ENCODE results near the gene TMEM175.
A peak's percentile ranks its signal among the peaks of the same experiment; 100 is the strongest.

Gene TMEM175

DNA sequence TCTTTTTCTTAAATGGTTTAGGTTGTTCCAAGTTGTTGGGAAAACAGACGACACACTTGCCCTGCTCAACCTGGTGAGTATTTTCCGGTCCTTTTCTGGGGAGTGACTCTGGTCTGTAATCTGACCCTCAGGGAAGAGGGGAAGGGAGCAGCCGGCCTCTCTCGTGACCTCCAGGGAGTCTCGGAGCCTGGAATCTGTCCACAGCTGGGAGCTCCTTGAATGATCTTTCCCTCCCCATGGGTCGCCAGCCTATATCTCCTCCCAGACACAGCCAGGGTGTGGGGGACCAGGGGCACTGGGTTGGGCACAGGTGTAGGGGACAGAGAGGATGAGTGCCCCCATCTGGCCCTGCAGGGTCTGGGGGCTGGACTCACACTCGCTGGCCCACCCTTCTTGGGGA is 18.9 kb downstream of the TMEM175 start:
- DNase-seq (ENCODE audit: low spot score in 2 of 2) (no peak), ATAC-seq (ENCODE audit: low read depth) (no peak)
- Mint-ChIP-seq H3K4me1 (peaks cover 9% of the 10 kb centered on the region), H3K4me3 (no peak overlapping the region), H3K36me3 (peaks cover 15% of the 10 kb centered on the region), H3K27me3 (no peaks in the 10 kb centered on the region), H3K9me3 (no peaks in the 10 kb centered on the region), H3K27ac (no peak overlapping the region)

DNA sequence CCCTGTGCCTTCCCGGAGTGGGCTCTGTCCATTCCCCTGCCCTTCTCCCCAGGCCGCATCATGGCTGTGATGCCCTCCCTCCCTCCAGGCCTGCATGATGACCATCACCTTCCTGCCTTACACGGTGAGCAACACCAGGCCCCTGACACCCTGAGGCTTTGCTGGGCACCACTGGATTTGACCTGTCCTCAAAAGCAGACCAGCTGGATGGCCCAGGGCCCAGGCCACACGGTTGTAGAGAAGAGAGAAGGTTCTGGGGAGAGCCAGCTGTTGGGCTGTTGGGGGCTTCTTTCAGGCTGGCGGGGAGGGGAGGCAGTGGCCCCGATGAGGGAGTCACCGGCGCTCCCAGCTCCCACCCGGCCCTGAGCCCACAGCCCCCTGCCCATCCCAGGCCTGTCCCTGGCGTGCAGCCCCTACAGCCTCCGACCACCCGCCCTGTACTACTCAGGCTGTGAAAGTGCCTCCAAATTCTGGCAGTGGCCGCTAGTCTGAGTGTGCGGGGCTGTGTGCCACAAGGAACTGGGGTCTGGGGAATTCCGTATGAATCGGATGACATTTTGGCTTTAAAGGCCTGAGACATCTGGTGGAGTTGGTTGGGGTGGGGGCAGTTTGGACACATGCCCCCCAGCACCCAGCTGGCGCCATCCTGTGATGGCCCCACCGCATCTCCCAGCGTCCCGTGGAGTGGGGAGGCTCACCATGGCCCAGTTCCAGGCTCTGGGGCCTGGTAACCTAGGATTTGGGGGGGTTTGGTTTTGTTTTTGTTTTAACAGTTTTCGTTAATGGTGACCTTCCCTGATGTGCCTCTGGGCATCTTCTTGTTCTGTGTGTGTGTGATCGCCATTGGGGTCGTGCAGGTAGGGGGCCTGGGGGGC is 19.6 kb downstream of the TMEM175 start:
- Mint-ChIP-seq H3K36me3 (peaks cover 18% of the 10 kb centered on the region), H3K9me3 (no peaks in the 10 kb centered on the region), H3K27ac (peak overlapping the region; percentile 25), H3K4me3 (no peak overlapping the region), H3K4me1 (peaks cover 9% of the 10 kb centered on the region), H3K27me3 (no peaks in the 10 kb centered on the region)
- DNase-seq (ENCODE audit: low spot score in 2 of 2) = no peak
- no peak for ATAC-seq (ENCODE audit: low read depth)

DNA sequence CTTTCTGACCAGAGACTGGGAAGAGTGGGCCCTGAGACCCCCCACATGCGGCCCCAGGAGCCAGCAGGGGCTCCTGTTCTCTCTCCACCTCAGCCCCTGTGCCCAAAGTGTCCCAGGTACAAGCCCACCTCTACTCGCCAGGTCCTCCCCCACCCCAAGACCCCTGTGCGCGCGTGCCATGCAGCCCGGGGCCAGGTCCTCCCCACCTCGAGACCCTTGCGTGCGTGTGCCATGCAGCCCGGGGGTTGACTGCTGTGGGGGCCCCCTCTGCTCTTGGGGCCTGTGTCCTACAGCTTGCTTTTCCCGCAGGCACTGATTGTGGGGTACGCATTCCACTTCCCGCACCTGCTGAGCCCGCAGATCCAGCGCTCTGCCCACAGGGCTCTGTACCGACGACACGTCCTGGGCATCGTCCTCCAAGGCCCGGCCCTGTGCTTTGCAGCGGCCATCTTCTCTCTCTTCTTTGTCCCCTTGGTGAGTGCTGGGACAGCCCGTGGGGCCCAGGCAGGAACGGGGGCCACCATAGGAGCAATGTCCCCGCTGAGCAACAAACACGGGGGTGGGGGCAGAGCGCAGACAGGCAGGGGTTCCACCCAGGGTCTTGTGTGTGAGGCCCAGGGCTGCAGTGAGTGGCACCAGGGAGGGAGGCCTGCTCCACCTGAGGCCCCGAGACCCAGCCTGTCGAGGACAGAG is 20.8 kb downstream of the TMEM175 start:
- Mint-ChIP-seq H3K27me3 (no peaks in the 10 kb centered on the region), H3K4me1 (peaks cover 7% of the 10 kb centered on the region), H3K4me3 (no peak overlapping the region), H3K9me3 (no peaks in the 10 kb centered on the region), H3K27ac (no peak overlapping the region), H3K36me3 (peaks cover 25% of the 10 kb centered on the region)
- ATAC-seq (ENCODE audit: low read depth) = no peak
- no peak for DNase-seq (ENCODE audit: low spot score in 2 of 2)

DNA sequence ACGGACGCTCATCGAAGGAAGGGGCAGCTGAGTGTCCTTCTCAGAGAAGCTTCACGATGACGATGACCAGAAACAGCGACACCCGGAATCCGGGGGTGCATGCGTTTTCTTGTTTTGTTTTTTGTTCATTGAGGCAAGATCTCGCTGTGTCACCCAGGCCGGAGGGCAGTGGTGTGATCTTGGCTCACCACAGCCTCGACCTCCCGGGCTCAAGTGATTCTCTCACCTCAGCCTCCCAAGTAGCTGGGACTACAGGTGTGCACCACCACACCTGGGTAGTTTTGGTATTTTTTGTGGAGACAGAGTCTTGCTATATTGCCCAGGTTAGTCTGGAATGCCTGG is 21.3 kb downstream of the TMEM175 start:
- peaks cover 26% of the 10 kb centered on the region for H3K36me3 Mint-ChIP-seq
- ATAC-seq (ENCODE audit: low read depth) = no peak
- no peak for DNase-seq (ENCODE audit: low spot score in 2 of 2)
- peaks cover 7% of the 10 kb centered on the region for H3K4me1 Mint-ChIP-seq
- H3K27ac Mint-ChIP-seq = no peak overlapping the region
- no peaks in the 10 kb centered on the region for H3K27me3 Mint-ChIP-seq
- no peak overlapping the region for H3K4me3 Mint-ChIP-seq
- H3K9me3 Mint-ChIP-seq = no peaks in the 10 kb centered on the region

DNA sequence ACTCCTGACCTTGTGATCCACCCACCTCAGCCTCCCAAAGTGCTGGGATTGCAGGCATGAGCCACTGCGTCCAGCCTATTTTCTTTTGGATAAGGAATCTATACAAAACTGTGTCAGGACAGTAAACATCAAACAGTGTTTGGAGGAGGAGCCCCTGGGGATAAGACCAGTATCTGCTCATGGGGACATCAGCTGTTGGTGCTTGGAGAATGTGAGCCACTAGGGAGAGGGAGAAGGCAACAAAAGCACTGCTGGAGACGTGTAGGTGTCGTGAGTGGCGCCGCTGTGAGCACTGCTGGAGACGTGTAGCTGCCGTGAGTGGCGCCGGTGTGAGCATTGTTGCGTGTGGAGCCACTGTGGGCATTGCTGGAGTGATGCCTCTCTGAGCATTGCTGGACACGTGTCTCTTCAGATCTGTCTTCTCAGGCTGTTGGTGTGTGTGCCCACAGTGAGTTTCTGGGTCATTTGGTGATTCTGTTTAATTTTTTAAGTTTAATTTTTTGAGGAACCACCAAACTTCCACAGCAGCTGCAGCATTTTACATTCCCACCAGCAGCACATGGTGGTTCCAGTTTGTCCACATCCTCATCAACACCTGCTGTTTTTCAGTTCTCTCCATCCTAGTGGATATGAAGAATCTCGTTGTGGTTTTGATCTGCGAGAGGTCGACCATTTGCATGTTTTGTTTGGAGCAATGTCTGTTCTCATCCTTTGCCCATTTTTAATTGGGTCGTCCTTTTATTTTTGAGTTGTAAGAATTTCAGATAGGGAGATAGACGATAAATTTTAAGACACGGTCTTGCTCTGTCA is 22.2 kb downstream of the TMEM175 start:
- peaks cover 7% of the 10 kb centered on the region for H3K4me1 Mint-ChIP-seq
- DNase-seq (ENCODE audit: low spot score in 2 of 2) (no peak), ATAC-seq (ENCODE audit: low read depth) (no peak)
- H3K9me3 Mint-ChIP-seq = no peaks in the 10 kb centered on the region
- H3K4me3 Mint-ChIP-seq = no peak overlapping the region
- peaks cover 27% of the 10 kb centered on the region for H3K36me3 Mint-ChIP-seq
- no peaks in the 10 kb centered on the region for H3K27me3 Mint-ChIP-seq
- no peak overlapping the region for H3K27ac Mint-ChIP-seq

DNA sequence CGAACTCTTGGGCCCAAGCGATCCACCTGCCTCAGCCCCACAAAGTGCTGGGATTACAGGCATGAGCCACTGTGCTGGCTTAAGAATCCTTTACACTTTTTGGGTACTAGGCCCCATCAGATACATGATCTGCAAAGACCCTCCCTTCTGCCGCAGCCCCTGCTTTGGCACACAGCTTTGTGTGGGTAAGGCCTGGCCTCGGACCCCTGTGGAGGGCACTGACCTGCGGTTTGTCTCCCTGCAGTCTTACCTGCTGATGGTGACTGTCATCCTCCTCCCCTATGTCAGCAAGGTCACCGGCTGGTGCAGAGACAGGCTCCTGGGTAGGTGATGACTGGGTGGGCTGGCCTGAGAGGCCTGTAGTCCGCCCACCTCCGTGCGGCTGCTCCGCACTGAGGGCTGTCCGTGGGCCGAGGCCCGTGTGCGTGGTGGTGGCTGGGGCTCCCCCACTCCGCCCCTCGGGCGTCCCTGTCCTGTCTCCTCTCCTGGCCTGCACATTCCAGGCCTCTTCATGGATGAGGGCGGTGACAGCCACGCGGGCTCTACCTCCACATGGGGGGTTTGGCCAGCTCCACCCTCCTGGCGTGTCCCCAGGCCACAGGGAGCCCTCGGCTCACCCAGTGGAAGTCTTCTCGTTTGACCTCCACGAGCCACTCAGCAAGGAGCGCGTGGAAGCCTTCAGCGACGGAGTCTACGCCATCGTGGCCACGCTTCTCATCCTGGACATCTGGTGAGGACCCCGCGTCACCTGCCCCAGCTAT is 23.1 kb downstream of the TMEM175 start:
- H3K4me1 Mint-ChIP-seq = peaks cover 7% of the 10 kb centered on the region
- no peak for ATAC-seq (ENCODE audit: low read depth)
- peaks cover 27% of the 10 kb centered on the region for H3K36me3 Mint-ChIP-seq
- no peak for DNase-seq (ENCODE audit: low spot score in 2 of 2)
- no peaks in the 10 kb centered on the region for H3K9me3 Mint-ChIP-seq
- no peak overlapping the region for H3K27ac Mint-ChIP-seq
- no peak overlapping the region for H3K4me3 Mint-ChIP-seq
- no peaks in the 10 kb centered on the region for H3K27me3 Mint-ChIP-seq

DNA sequence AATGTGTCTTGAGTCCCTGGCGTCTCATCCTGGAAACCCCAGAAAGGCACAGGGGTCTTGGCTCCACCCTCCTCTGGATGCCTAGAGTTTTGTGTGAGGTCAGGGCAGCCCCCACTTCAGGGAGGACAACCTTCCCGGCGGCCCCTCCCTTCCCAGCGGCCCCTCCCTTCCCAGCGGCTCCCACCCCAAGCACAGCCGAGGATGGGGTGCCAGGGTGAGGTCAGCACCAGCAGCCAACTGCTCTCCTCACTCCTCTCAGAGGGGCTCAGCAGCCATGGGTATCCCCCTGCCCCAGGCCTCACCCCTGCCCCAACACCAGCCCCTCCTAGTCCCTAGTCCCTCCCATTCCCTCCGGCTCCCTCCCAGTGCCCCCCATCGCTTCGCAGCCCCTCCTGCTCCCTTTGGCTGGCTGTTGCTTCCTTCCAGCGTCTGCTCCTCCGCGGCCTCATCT is 23.7 kb downstream of the TMEM175 start:
- no peaks in the 10 kb centered on the region for H3K27me3 Mint-ChIP-seq
- H3K36me3 Mint-ChIP-seq = peaks cover 24% of the 10 kb centered on the region
- no peak for DNase-seq (ENCODE audit: low spot score in 2 of 2)
- H3K9me3 Mint-ChIP-seq = no peaks in the 10 kb centered on the region
- H3K27ac Mint-ChIP-seq = no peak overlapping the region
- no peak overlapping the region for H3K4me3 Mint-ChIP-seq
- ATAC-seq (ENCODE audit: low read depth) = no peak
- H3K4me1 Mint-ChIP-seq = peaks cover 3% of the 10 kb centered on the region

DNA sequence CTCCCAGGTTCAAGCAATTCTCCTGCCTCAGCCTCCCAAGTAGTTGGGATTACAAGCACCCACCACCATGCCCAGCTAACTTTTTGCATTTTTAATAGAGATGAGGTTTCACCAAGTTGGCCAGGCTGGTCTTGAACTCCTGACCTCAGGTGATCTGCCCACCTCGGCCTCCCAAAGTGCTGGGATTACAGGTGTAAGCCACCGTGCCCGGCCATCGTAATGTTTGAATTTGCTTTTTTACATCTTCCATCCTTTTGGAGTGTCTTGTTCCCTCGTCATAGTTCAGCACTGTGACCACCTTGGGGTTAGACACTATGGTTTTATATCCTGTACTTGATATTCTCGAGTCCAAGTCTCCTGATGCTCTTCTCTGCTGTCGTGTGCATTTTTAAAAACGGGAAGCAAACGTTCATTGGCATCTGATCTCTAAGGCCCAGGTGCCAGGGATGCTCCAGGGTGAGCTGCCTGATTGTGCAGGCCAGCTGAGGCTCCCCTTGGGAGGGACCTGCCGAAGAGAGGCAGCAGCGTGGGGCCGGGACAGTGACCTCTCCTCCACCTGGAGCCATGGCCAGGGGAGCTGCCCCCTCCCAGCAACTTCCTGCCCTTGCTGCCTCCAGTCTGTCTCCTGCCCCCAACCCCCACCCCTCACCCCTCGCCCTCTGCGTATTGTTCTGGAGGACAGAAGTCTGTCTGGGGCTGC is 24.4 kb downstream of the TMEM175 start:
- H3K4me3 Mint-ChIP-seq = no peak overlapping the region
- no peaks in the 10 kb centered on the region for H3K27me3 Mint-ChIP-seq
- H3K36me3 Mint-ChIP-seq = peaks cover 22% of the 10 kb centered on the region
- ATAC-seq (ENCODE audit: low read depth) (no peak), DNase-seq (ENCODE audit: low spot score in 2 of 2) (no peak)
- H3K9me3 Mint-ChIP-seq = no peaks in the 10 kb centered on the region
- H3K4me1 Mint-ChIP-seq = peaks cover 3% of the 10 kb centered on the region
- no peak overlapping the region for H3K27ac Mint-ChIP-seq

DNA sequence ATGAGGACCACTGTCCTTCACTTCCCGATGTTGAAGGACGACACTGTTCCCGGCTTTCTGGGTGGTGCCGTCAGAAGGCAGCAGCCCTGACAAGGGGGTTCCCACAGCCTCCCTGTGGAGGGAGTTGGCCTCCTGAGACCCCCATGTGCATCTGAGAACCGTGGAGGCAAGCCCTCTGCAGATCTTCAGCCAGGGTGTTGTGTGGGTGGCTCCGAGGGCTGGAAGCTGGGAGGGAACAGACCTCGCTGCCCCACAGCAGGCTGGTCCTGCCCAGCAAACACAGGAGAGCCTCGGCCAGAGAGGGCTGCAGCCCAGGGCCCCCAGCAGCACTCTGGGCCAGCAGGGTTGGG is 24.9 kb downstream of the TMEM175 start:
- no peak for ATAC-seq (ENCODE audit: low read depth)
- Mint-ChIP-seq H3K27me3 (no peaks in the 10 kb centered on the region), H3K36me3 (peaks cover 22% of the 10 kb centered on the region), H3K9me3 (no peaks in the 10 kb centered on the region), H3K4me3 (no peak overlapping the region), H3K4me1 (peaks cover 6% of the 10 kb centered on the region), H3K27ac (no peak overlapping the region)
- DNase-seq (ENCODE audit: low spot score in 2 of 2) = no peak

DNA sequence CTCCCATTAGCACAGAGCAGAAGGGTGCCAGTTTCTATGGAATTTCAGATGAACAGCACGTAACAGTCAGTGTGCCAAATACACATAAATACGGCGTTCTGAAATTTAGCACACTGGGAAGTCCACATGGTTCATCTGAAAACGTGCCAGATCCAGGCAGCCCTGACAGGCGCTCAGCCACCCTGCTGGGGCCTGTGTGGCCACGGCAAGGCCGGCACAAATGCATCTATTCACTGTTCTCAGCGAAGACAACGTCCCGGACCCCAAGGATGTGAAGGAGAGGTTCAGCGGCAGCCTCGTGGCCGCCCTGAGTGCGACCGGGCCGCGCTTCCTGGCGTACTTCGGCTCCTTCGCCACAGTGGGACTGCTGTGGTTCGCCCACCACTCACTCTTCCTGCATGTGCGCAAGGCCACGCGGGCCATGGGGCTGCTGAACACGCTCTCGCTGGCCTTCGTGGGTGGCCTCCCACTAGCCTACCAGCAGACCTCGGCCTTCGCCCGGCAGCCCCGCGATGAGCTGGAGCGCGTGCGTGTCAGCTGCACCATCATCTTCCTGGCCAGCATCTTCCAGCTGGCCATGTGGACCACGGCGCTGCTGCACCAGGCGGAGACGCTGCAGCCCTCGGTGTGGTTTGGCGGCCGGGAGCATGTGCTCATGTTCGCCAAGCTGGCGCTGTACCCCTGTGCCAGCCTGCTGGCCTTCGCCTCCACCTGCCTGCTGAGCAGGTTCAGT is 25.5 kb downstream of the TMEM175 start:
- no peak for ATAC-seq (ENCODE audit: low read depth)
- no peak for DNase-seq (ENCODE audit: low spot score in 2 of 2)
- Mint-ChIP-seq H3K36me3 (peaks cover 21% of the 10 kb centered on the region), H3K4me3 (no peak overlapping the region), H3K4me1 (peaks cover 4% of the 10 kb centered on the region), H3K27ac (no peak overlapping the region), H3K27me3 (no peaks in the 10 kb centered on the region), H3K9me3 (no peaks in the 10 kb centered on the region)

DNA sequence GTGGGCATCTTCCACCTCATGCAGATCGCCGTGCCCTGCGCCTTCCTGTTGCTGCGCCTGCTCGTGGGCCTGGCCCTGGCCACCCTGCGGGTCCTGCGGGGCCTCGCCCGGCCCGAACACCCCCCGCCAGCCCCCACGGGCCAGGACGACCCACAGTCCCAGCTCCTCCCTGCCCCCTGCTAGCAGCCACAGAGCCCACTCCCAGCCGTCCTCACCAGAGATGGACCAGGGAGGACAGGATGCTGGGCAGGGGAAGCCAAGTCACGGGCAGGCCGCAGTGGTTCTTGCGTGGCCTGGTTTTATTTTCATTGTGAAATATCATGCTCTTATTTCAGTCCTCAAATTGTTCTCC is 26.0 kb downstream of the TMEM175 start:
- no peak for ATAC-seq (ENCODE audit: low read depth)
- no peak overlapping the region for H3K27ac Mint-ChIP-seq
- H3K36me3 Mint-ChIP-seq = peaks cover 18% of the 10 kb centered on the region

DNA sequence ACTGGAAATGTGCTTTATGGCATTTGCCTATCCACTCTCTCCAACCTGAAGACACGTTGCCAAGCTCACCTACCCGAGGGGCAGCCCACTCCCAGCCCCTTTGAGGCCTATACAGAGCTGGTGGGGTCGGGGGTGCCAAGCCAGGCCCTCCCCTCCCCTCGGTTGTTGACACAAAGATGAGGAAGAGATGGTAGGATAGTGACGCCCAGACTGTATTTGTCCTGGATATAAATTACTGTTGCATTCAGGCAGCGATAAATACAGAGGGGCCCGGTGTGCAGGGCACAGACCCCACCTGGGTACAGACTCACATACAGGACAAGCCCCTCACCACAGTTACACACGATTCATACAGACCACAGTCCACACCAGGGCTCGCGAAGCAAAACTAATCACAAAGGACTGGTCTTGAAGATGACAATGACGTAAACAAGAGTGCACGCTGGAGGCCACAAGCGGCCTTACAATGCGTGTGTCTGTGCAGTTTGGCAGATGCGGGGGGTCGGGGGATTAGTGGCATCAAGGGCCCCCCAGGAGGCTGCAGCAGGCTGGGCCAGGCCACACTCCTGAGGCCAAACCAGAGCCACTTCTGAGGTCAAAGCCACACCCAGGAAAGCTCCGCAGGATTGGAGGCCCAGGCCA is 26.6 kb downstream of the TMEM175 start:
- DNase-seq (ENCODE audit: low spot score in 2 of 2) (no peak), ATAC-seq (ENCODE audit: low read depth) (no peak)
- H3K27me3 Mint-ChIP-seq = no peaks in the 10 kb centered on the region
- peaks cover 18% of the 10 kb centered on the region for H3K36me3 Mint-ChIP-seq
- H3K4me1 Mint-ChIP-seq = peaks cover 4% of the 10 kb centered on the region
- H3K27ac Mint-ChIP-seq = no peak overlapping the region
- no peaks in the 10 kb centered on the region for H3K9me3 Mint-ChIP-seq
- no peak overlapping the region for H3K4me3 Mint-ChIP-seq

More for the DNA sequence above, 26.0 kb downstream of the TMEM175 start:
- H3K9me3 Mint-ChIP-seq = no peaks in the 10 kb centered on the region
- DNase-seq (ENCODE audit: low spot score in 2 of 2) = no peak
- no peaks in the 10 kb centered on the region for H3K27me3 Mint-ChIP-seq
- H3K4me1 Mint-ChIP-seq = peaks cover 4% of the 10 kb centered on the region
- H3K4me3 Mint-ChIP-seq = no peak overlapping the region
